ENCODE measurements around the gene CNTN4. TPM values are rescaled to one million over a fixed set of nuclear protein-coding genes. Genes with fewer than 3 reads are reported as not detected.

Gene CNTN4
- total RNA-seq, 6 experiments from 2014 or later = not detected

DNA sequence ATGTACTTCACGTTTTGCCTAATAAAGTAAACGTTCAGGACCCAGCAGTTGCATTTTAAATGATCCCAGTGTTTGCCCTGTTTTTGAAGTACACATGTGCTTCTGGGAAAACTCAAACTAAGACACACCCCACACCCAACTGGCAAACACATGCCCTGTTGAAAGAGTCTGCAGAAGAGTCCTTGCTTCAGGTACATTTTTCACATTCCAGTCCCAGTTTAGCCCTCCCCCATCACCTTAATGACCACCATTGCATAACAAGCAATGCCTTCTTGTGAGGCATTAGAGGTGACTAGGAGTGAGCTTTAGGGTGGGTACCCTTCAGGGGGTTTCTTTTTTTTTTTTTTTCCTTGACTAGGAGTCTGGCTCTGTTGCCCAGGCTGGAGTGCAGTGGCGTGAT is 322.3 kb downstream of the CNTN4 start:
- DNase-seq = no peak
- peaks cover 2% of the 10 kb centered on the region for H3K27me3 Mint-ChIP-seq (ENCODE audit: insufficient read depth)
- H3K4me1 Mint-ChIP-seq (ENCODE audit: low read depth) = no peaks in the 10 kb centered on the region
- TF ChIP-seq, protein P1, sequence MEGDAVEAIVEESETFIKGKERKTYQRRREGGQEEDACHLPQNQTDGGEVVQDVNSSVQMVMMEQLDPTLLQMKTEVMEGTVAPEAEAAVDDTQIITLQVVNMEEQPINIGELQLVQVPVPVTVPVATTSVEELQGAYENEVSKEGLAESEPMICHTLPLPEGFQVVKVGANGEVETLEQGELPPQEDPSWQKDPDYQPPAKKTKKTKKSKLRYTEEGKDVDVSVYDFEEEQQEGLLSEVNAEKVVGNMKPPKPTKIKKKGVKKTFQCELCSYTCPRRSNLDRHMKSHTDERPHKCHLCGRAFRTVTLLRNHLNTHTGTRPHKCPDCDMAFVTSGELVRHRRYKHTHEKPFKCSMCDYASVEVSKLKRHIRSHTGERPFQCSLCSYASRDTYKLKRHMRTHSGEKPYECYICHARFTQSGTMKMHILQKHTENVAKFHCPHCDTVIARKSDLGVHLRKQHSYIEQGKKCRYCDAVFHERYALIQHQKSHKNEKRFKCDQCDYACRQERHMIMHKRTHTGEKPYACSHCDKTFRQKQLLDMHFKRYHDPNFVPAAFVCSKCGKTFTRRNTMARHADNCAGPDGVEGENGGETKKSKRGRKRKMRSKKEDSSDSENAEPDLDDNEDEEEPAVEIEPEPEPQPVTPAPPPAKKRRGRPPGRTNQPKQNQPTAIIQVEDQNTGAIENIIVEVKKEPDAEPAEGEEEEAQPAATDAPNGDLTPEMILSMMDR (IDR thresholded peaks at IDR 0.05) = no peak
- peaks cover 41% of the 10 kb centered on the region for H3K9me3 Mint-ChIP-seq
- H3K36me3 Mint-ChIP-seq (ENCODE audit: low read depth) = 0 out of 2 replicates have a peak, but pooled peaks cover 7% of the 10 kb centered on the region
- H3K4me3 Mint-ChIP-seq = no peak overlapping the region
- H3K27ac Mint-ChIP-seq = no peak overlapping the region

DNA sequence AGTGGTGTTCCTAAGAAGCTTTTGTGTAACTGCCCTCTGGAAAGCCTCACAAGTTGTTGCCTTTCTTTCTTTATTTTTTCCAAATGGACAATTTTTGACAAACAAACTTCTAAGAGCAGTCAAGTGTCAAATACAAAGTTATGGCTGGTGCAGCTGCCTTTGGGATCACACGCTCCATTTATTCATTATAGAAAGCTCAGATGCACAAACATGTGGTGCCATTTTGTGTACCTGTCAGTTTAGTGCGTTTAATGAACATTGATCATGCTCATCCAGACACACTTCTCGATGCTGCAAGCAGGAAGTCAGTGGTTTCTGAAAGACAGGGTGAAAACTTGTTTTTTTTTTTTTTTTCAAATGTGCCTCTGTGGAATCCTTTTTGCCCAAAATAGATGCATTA is 324.5 kb downstream of the CNTN4 start:
- TF ChIP-seq, protein P1 (IDR thresholded peaks at IDR 0.05) = no peak
- H3K27ac Mint-ChIP-seq = no peak overlapping the region

DNA sequence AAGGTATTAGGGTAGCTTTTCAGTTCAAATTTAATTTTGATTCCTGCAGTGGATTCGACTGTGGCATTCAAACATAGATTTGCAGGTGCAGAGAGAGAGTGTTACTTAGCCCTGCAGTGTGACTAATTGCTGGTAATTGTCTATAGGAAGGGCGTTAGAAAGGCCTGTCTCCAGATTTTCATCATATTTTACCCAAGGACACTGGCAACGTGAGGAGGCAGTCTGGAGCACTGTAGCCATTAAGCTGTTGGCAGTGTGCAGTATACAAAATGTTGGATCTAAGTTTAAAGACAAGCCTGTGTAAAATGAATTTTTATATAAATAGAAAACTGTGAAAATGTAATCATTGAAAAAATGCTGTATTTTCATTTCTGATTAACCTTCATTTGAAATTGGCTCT is 342.9 kb downstream of the CNTN4 start:
- Mint-ChIP-seq H3K27ac (no peak overlapping the region), H3K4me3 (no peak overlapping the region), H3K27me3 (ENCODE audit: insufficient read depth) (no peaks in the 10 kb centered on the region), H3K9me3 (peaks cover 30% of the 10 kb centered on the region), H3K4me1 (ENCODE audit: low read depth) (no peaks in the 10 kb centered on the region), H3K36me3 (ENCODE audit: low read depth) (no peaks in the 10 kb centered on the region)
- TF ChIP-seq, protein P1 (IDR thresholded peaks at IDR 0.05) = no peak
- no peak for DNase-seq

More for the DNA sequence above, 324.5 kb downstream of the CNTN4 start:
- no peaks in the 10 kb centered on the region for H3K36me3 Mint-ChIP-seq (ENCODE audit: low read depth)
- H3K4me1 Mint-ChIP-seq (ENCODE audit: low read depth) = no peaks in the 10 kb centered on the region
- no peak for DNase-seq
- peaks cover 2% of the 10 kb centered on the region for H3K27me3 Mint-ChIP-seq (ENCODE audit: insufficient read depth)
- peaks cover 42% of the 10 kb centered on the region for H3K9me3 Mint-ChIP-seq
- H3K4me3 Mint-ChIP-seq = no peak overlapping the region

DNA sequence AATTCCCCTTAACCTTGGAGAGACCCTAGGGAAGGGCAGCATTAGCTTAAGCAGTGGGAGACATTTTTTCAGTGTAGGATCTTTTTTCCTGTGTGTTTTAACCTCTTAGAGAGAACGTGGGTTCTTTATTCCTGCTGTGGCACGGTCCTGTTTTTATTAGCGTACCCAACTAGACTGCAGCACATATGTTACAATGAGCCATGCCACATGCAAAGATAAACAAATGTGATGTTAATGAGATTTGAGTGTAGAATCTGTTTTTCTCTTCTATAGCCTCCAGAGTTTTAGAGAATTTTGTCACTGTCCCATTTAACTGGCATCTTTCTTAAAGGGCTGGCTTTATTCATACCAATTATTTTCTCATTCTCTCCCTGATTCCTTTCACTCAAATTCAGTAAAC is 347.5 kb downstream of the CNTN4 start:
- peaks cover 35% of the 10 kb centered on the region for H3K9me3 Mint-ChIP-seq
- DNase-seq = no peak
- no peaks in the 10 kb centered on the region for H3K36me3 Mint-ChIP-seq (ENCODE audit: low read depth)
- no peaks in the 10 kb centered on the region for H3K27me3 Mint-ChIP-seq (ENCODE audit: insufficient read depth)
- no peaks in the 10 kb centered on the region for H3K4me1 Mint-ChIP-seq (ENCODE audit: low read depth)
- no peak overlapping the region for H3K27ac Mint-ChIP-seq
- TF ChIP-seq, protein P1 (IDR thresholded peaks at IDR 0.05) = no peak
- no peak overlapping the region for H3K4me3 Mint-ChIP-seq

DNA sequence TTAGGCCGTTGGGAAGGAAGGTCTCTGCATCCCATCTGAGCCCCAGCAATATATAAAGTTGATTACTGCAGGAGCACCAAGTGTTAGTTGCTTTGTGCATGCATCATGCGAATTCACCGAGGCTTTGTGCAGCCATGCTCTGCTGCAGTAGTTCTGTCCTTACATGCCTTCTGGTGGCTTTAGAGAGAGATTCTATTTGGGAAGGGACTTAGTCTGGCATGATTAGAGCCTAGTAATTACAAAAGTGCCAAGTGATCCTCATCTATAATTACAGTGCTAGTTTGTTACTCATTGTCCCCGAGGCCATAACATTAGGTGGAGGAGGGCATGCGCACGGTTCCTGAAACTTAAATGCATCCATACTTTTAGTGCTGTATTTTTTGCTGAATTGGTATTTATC is 353.6 kb downstream of the CNTN4 start:
- TF ChIP-seq, protein P1 (IDR thresholded peaks at IDR 0.05) = no peak
- Mint-ChIP-seq H3K27ac (no peak overlapping the region), H3K36me3 (ENCODE audit: low read depth) (no peaks in the 10 kb centered on the region), H3K9me3 (peaks cover 60% of the 10 kb centered on the region), H3K27me3 (ENCODE audit: insufficient read depth) (no peaks in the 10 kb centered on the region), H3K4me1 (ENCODE audit: low read depth) (no peaks in the 10 kb centered on the region), H3K4me3 (no peak overlapping the region)
- DNase-seq = no peak

DNA sequence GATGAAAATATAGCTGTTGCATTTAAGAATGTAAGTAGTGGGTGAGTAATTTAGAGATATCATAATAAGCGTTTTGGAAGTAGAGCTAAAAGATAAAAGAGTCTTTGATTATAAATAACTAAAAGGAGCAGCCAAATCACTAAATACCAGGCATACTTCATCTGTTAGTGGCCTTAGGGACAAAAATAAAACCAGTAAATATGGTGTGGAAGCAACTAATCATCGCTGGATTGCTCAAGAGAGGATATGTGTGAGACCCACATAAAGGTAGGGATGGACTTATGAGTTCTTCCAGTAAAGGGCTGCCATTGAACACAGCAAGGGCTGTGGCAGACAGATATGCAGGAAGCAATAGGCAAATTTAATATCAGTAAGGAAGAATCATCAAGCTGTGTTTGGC is 356.2 kb downstream of the CNTN4 start:
- Mint-ChIP-seq H3K4me1 (ENCODE audit: low read depth) (no peaks in the 10 kb centered on the region), H3K27me3 (ENCODE audit: insufficient read depth) (no peaks in the 10 kb centered on the region), H3K4me3 (no peak overlapping the region), H3K36me3 (ENCODE audit: low read depth) (no peaks in the 10 kb centered on the region), H3K27ac (no peak overlapping the region), H3K9me3 (peaks cover 58% of the 10 kb centered on the region)
- TF ChIP-seq, protein P1 (IDR thresholded peaks at IDR 0.05) = no peak
- DNase-seq = no peak
